Measurements from ENCODE around the gene SEC11C. TPM values are rescaled to one million over a fixed set of nuclear protein-coding genes. Genes with fewer than 3 reads are reported as not detected.

The SEC11C gene
- total and polyA plus RNA-seq, 9 of the 15 experiments (the other 6 are each of a cell fraction or from before 2014, with no cell fraction given), result 22.0 to 71.3 (median 36.5) TPM

- no peak for TF ChIP-seq ILK (tag; IDR thresholded peaks at IDR 0.05; ENCODE audit: borderline replicate concordance, low read depth)
- no peak for TF ChIP-seq ZNF12 (CRISPR knock-in tag; IDR thresholded peaks at IDR 0.05)
- no peak for TF ChIP-seq ZNF511 (CRISPR knock-in tag; IDR thresholded peaks at IDR 0.05)
- no peak for TF ChIP-seq CBFA2T2 (conservative IDR thresholded peaks at IDR 0.05)
- TF ChIP-seq RBFOX2 (IDR thresholded peaks at IDR 0.05; ENCODE audit: low read depth, low read length), result no peak
These were observed 15.5 kb downstream of the SEC11C start (continued) for GRCh38 chr18:59155153-59155552.

- ATAC-seq (no peak), FAIRE-seq (no peak), DNase-seq (ENCODE audit: extremely low read depth in 1 of 4, low spot score in 3 of 4) (no peak)
- Histone ChIP-seq H4K20me1 (replicated peaks; ENCODE audit: control insufficient read depth, insufficient read depth, low read length) (no peaks in the 10 kb centered on the region), H3K9ac (ENCODE audit: insufficient read depth in 1 of 2, low read depth in 2 of 2, low read length in 2 of 2) (no peak overlapping the region), H3K9me1 (ENCODE audit: control insufficient read depth, insufficient read depth, low read length) (no peaks in the 10 kb centered on the region), H3K36me3 (ENCODE audit: control insufficient read depth, insufficient read depth, low read length) (peaks cover 4% of the 10 kb centered on the region; the same call in 1 of the 3 replicates), H3K79me2 (ENCODE audit: control insufficient read depth, insufficient read depth, low read length) (no peaks in the 10 kb centered on the region), H3K4me2 (ENCODE audit: insufficient read depth, low read length) (no peak overlapping the region), H3K4me3 (no peak overlapping the region), H3K9me3 (replicated peaks; ENCODE audit: control insufficient read depth, insufficient read depth, low read depth, low read length) (no peaks in the 10 kb centered on the region), H3K4me1 (replicated peaks in 1 of 2; ENCODE audit: control insufficient read depth in 2 of 2, insufficient read depth in 2 of 2, low read length in 2 of 2) (no peaks in the 10 kb centered on the region), H3K27me3 (ENCODE audit: control insufficient read depth in 2 of 2, insufficient read depth in 2 of 2, low read length in 2 of 2) (no peaks in the 10 kb centered on the region), H3K27ac (ENCODE audit: extremely low read depth, low read depth, low read length) (no peak overlapping the region), H2AFZ (ENCODE audit: low read depth, low read length) (no peak overlapping the region)
- no TSS peak for BruUV-seq (replicated peaks)
- 68% methylated on average over 3 of the region's 3 CpGs for WGBS (ENCODE audit: insufficient coverage, low coverage, missing lambda C conversion rate)
- intact Hi-C loops (cut with micrococcal nuclease), result no loop called here
- ChIA-PET CTCF (ENCODE audit: low intra/inter-chr PET ratio) (no interaction called here), POLR2A (no interaction called here)
- in situ Hi-C loops (cut with MboI), result no loop called here
- TF ChIP-seq ZNF124 (CRISPR knock-in tag; IDR thresholded peaks at IDR 0.05), result no peak
- TF ChIP-seq PTBP1 (IDR thresholded peaks at IDR 0.05; ENCODE audit: low read depth, low read length), result no peak
- no peak for TF ChIP-seq XRCC5 (IDR thresholded peaks at IDR 0.05; ENCODE audit: low read depth, low read length)
- no peak for TF ChIP-seq MNT (conservative IDR thresholded peaks at IDR 0.05)
- TF ChIP-seq ATF4 (CRISPR knock-in tag; IDR thresholded peaks at IDR 0.05), result no peak
- no peak for TF ChIP-seq ZNF717 (CRISPR knock-in tag; IDR thresholded peaks at IDR 0.05)
- TF ChIP-seq CSDE1 (IDR thresholded peaks at IDR 0.05), result no peak
- TF ChIP-seq ARHGAP35 (IDR thresholded peaks at IDR 0.05; ENCODE audit: partially characterized antibody), result no peak
- TF ChIP-seq SREBF1 (IDR thresholded peaks at IDR 0.05; ENCODE audit: borderline replicate concordance, low read depth, low read length), result no peak
- no peak for TF ChIP-seq MAZ (CRISPR knock-in tag; conservative IDR thresholded peaks at IDR 0.05 in 1 of 2, IDR thresholded peaks at IDR 0.05 in 1 of 2)
- no peak for TF ChIP-seq ZNF764 (CRISPR knock-in tag; IDR thresholded peaks at IDR 0.05; ENCODE audit: low read depth)
- no peak for TF ChIP-seq POU5F1 (IDR thresholded peaks at IDR 0.05; ENCODE audit: borderline replicate concordance, low read depth, low read length, partially characterized antibody)
- no peak for TF ChIP-seq ZC3H4 (CRISPR knock-in tag; IDR thresholded peaks at IDR 0.05; ENCODE audit: borderline replicate concordance)
- TF ChIP-seq SRSF9 (IDR thresholded peaks at IDR 0.05; ENCODE audit: borderline replicate concordance, low read depth, low read length), result no peak
These were observed 16.6 kb downstream of the SEC11C start for GRCh38 chr18:59156316-59156715.
